BE2C (cell line): Measurements from ENCODE around the gene CEACAM1. TPM values are rescaled to one million over a fixed set of nuclear protein-coding genes. Genes with fewer than 3 reads are reported as not detected.

Experiments
- DNase-seq: peaks from one replicate; pipeline ENCODE4 v3.0.0-alpha.2; 2020
- H3K27me3 ChIP-seq: fragments of 250-450 bp; sonication (Bioruptor Pico); 2 replicates; pipeline ENCODE4 v1.5.1; 2020; ENCODE audit warnings: mild to moderate bottlenecking
- H3K36me3 ChIP-seq: fragments of 250-450 bp; sonication (Bioruptor Pico); 2 replicates; pipeline ENCODE4 v1.5.1; 2020; ENCODE audit warnings: mild to moderate bottlenecking
- H3K4me1 ChIP-seq: fragments of 250-450 bp; sonication (Bioruptor Pico); 2 replicates; pipeline ENCODE4 v1.5.1; 2020
- H3K4me3 ChIP-seq: 2 replicates; pipeline ENCODE4 v1.5.1; 2011; ENCODE audit warnings: low read depth, low read length
- H3K9me3 ChIP-seq: fragments of 250-450 bp; sonication (Bioruptor Pico); 2 replicates; pipeline ENCODE4 v1.5.1; 2020
- polyA plus RNA-seq: library from polyadenylated mRNA; unstranded; fragments of >200 nt; gene quantifications from one replicate; pipeline ENCODE4 v1.2.1, GENCODE V29; 2012; ENCODE audit warnings: low read depth, missing spikeins; ENCODE audit not compliant: insufficient read length, insufficient read depth
- TF ChIP-seq, protein P1 (sequence below): IDR thresholded peaks from 2 replicates; pipeline ENCODE4 v1.5.1; 2012; ENCODE audit warnings: mild to moderate bottlenecking, low read depth, low read length

The CEACAM1 gene
- not detected for polyA plus RNA-seq

DNA sequence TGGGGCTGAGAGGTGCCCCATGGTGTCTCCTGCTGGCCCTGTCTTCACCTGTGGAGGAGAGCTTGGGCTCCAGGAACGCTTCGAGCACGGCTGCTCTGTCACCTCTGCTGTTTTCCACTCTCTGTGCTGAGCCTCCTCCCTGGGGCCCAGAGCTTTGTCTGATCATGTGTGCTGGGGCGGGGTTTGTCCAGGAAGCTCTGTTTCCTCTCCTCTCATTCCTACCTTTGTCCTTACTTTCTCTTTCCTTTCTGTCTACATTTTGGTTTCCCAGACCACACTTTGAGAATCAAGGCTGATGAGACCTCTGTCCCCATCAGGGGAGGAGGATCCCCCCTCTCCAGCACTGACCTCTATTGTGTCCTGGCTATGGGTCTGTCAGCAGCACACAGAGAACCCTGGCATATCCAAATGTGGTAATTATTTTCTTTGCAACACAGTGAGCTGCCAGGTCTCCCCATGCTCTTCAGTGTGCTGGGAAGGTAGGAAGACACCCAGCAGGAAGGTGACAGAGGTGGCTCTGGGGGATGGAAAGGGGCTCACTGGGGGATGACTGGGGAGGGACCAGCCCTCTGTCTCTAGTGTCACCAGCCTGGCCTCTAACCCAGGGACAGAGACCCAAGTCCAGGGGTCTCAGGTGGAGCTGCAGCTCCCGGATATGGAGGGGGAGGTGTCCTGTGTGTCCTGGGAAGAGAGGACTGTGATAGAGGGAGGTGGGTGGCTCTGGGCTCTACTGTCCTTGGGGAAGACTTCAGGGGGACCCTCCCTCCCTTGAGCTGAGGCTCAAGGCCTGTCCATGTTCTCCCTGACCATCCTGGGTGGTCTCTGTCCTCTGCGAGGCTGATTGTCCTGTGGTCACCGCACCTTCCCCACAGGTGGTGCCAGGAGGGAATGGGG is at the start of gene CEACAM1:
TSS of gene CEACAM1 (minus strand) at position 128 of the 894 bp plus-strand sequence. CDS start at position 21, 107 bp downstream.
- Histone ChIP-seq H3K4me3 (no peak within 1 kb of the TSS), H3K27me3 (peaks cover 8% of the 10 kb centered on the region), H3K9me3 (no peaks in the 10 kb centered on the region), H3K36me3 (no peaks in the 10 kb centered on the region), H3K4me1 (no peaks in the 10 kb centered on the region)
- TF ChIP-seq, protein P1, sequence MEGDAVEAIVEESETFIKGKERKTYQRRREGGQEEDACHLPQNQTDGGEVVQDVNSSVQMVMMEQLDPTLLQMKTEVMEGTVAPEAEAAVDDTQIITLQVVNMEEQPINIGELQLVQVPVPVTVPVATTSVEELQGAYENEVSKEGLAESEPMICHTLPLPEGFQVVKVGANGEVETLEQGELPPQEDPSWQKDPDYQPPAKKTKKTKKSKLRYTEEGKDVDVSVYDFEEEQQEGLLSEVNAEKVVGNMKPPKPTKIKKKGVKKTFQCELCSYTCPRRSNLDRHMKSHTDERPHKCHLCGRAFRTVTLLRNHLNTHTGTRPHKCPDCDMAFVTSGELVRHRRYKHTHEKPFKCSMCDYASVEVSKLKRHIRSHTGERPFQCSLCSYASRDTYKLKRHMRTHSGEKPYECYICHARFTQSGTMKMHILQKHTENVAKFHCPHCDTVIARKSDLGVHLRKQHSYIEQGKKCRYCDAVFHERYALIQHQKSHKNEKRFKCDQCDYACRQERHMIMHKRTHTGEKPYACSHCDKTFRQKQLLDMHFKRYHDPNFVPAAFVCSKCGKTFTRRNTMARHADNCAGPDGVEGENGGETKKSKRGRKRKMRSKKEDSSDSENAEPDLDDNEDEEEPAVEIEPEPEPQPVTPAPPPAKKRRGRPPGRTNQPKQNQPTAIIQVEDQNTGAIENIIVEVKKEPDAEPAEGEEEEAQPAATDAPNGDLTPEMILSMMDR, result no peak
- no peak for DNase-seq

DNA sequence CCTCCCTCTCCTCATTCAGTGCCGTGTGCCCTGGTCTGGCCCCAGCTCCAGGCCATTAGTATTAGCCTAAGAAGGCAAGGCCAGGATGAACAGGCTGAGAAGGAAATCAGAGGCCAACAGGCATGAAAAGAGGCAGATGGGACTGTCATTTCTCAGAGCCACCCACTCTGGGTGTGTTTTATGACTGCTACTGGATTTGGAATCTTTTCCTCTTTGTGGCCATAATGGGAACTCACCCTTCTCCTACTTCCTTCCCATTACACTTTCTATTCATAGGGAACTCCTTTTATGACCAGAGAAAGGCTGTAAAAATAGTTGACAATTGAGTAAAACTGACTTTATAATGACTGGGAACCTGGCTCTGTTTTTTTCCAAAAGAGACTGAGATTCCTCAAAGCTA is 48.7 kb upstream of the CEACAM1 start:
- Histone ChIP-seq H3K4me3 (no peak overlapping the region), H3K4me1 (no peaks in the 10 kb centered on the region), H3K27me3 (no peaks in the 10 kb centered on the region; the same call in 1 of the 2 replicates), H3K36me3 (no peaks in the 10 kb centered on the region), H3K9me3 (no peaks in the 10 kb centered on the region)
- no peak for DNase-seq
- TF ChIP-seq, protein P1, result no peak

GRCh38 chr19:42576241-42576640 is 48.0 kb upstream of the CEACAM1 start:
- TF ChIP-seq, protein P1, result no peak
- DNase-seq, result no peak
- Histone ChIP-seq H3K36me3 (no peaks in the 10 kb centered on the region), H3K9me3 (no peaks in the 10 kb centered on the region), H3K4me3 (no peak overlapping the region), H3K4me1 (no peaks in the 10 kb centered on the region), H3K27me3 (no peaks in the 10 kb centered on the region; the same call in 1 of the 2 replicates)

DNA sequence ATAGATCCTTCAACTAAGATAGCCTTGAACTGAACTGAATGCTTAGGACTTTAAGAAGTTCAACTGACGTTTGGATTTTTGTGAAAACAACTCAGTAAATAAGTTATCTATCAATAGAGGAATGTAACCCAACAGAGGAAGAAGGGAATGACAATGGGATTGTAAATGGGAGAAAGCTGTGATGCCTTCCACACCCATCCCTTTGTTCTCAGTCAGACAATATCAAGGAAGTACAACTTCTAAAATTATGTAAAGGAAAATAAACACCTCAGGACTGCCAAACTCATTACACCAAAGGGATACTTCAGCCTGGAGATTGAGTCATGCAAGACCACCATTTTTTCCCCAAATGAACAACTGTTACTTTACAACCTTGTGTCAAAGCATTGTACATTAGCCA is 45.4 kb upstream of the CEACAM1 start:
- H3K27me3 ChIP-seq, result peaks cover 8% of the 10 kb centered on the region
- no peaks in the 10 kb centered on the region for H3K4me1 ChIP-seq
- no peaks in the 10 kb centered on the region for H3K9me3 ChIP-seq
- TF ChIP-seq, protein P1, result no peak
- no peak for DNase-seq
- H3K36me3 ChIP-seq, result no peaks in the 10 kb centered on the region
- no peak overlapping the region for H3K4me3 ChIP-seq

DNA sequence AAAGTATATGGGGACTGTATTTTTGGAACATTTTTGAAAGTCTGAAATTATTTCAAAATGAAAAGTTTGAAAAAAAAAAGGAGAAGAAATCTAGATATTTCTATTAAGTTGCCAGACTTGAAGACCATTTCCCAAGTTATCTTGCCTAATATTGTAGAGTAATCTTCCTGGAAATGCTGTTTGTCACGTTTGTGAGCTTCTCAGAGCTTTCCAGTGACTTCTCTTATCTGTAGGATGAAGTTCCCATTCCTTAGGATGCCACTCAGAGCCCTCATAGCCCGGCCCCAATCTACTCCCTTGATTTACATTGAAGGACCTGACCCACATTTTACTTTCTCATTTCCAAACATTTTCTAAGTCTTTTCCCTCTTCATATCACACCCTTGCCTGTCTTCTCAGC is 42.8 kb upstream of the CEACAM1 start:
- Histone ChIP-seq H3K36me3 (no peaks in the 10 kb centered on the region), H3K4me3 (no peak overlapping the region), H3K27me3 (peaks cover 20% of the 10 kb centered on the region), H3K4me1 (no peaks in the 10 kb centered on the region), H3K9me3 (no peaks in the 10 kb centered on the region)
- TF ChIP-seq, protein P1, result no peak
- no peak for DNase-seq

DNA sequence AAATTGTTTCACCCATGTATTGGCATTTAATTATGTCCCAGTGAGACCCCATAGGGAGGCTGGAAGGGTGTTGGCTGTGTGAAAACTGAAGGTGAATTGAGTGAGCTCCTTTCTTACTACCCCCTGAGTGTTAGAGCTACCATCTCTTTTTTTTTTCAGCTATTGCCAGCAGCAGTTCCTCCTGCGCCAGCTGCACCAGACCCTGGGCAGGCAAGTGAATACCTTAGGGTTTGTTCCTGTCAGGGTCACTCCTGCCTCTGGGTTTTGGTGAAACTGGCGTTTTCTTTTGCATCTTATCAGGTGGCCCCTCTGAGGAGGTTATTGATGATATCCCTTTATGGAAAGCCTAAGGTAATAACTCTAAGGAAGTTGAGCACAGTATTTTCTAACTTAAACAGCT is 40.9 kb upstream of the CEACAM1 start:
- TF ChIP-seq, protein P1, result no peak
- H3K9me3 ChIP-seq, result no peaks in the 10 kb centered on the region
- no peaks in the 10 kb centered on the region for H3K36me3 ChIP-seq
- H3K4me3 ChIP-seq, result no peak overlapping the region
- DNase-seq, result no peak
- H3K4me1 ChIP-seq, result no peaks in the 10 kb centered on the region
- H3K27me3 ChIP-seq, result peaks cover 20% of the 10 kb centered on the region
